HL-60 (cell line): ENCODE data around the gene MYO1E.

Experiments used
- DNase-seq, 2 experiments: peaks; one replicate each; pipeline ENCODE4 v3.0.0-alpha.2; 2010 to 2020; ENCODE audit warnings: low read depth in 1 of 2, low spot score in 1 of 2
- H3K27ac ChIP-seq: fragments of 250-450 bp; sonication (Bioruptor Pico); replicated peaks from 2 replicates; pipeline ENCODE4 v1.5.1; 2020; ENCODE audit warnings: mild to moderate bottlenecking, moderate library complexity
- H3K27me3 ChIP-seq: fragments of 250-450 bp; sonication (Bioruptor Pico); 2 replicates; pipeline ENCODE4 v1.5.1; 2021; ENCODE audit warnings: mild to moderate bottlenecking, moderate library complexity; ENCODE audit not compliant: insufficient read depth, poor library complexity, severe bottlenecking
- H3K4me3 ChIP-seq: replicated peaks from 2 replicates; pipeline ENCODE4 v1.5.1; 2011; ENCODE audit warnings: mild to moderate bottlenecking, control low read depth, low read length; ENCODE audit not compliant: insufficient read depth
- GABPA ChIP-seq: IDR thresholded peaks from 2 replicates; pipeline ENCODE4 v1.6.1; 2012; ENCODE audit warnings: low read depth
- POLR2AphosphoS5 ChIP-seq: IDR thresholded peaks from 2 replicates; pipeline ENCODE4 v1.6.1; 2012; ENCODE audit warnings: low read depth
- SPI1 ChIP-seq: IDR thresholded peaks from 2 replicates; pipeline ENCODE4 v1.6.1; 2012; ENCODE audit warnings: low read depth, mild to moderate bottlenecking, borderline replicate concordance
- TF ChIP-seq, protein P1 (sequence below): IDR thresholded peaks from 2 replicates; pipeline ENCODE4 v1.6.1; 2012; ENCODE audit warnings: low read depth; ENCODE audit not compliant: insufficient replicate concordance
- TF ChIP-seq, protein P2 (sequence below): IDR thresholded peaks from one replicate; pipeline ENCODE4 v1.5.1; 2011; ENCODE audit warnings: low read length, control low read depth, inconsistent platforms; ENCODE audit not compliant: insufficient read depth

Gene MYO1E

DNA sequence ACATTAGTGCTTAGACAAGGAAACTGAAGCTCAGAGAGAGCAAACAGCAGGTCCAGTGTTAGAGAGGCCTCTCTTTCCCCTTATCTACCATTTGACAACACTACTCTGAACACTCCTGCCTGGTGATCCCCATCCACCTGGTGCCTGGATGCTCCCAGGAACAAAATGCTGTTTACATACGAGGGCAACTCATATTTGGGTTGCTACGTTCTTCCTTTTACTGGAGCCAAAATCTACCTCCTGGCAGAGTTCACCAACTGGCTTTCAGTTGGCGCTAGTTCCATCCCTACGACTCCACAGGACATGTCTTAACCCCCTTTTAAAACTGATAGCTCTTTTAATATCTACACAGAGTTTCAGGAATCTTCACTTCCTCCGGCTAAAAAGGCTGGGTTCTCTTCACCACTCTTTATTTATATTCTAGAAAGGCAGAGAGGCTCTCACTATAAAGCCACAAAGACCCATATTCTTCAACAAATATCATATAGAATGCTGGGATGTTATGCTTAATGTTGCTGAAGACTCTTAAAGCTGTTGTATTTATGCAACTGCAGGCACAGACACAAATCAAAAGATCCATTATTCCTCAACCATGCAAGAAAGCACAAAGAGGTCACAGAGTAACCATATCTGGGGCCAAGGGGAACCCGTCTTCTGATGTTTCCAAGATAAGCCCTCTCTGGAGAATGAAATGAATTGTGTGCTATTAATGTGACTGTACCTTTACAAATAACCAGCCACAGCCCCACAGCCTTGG is 219.8 kb downstream of the MYO1E start:
- TF ChIP-seq, protein P1, sequence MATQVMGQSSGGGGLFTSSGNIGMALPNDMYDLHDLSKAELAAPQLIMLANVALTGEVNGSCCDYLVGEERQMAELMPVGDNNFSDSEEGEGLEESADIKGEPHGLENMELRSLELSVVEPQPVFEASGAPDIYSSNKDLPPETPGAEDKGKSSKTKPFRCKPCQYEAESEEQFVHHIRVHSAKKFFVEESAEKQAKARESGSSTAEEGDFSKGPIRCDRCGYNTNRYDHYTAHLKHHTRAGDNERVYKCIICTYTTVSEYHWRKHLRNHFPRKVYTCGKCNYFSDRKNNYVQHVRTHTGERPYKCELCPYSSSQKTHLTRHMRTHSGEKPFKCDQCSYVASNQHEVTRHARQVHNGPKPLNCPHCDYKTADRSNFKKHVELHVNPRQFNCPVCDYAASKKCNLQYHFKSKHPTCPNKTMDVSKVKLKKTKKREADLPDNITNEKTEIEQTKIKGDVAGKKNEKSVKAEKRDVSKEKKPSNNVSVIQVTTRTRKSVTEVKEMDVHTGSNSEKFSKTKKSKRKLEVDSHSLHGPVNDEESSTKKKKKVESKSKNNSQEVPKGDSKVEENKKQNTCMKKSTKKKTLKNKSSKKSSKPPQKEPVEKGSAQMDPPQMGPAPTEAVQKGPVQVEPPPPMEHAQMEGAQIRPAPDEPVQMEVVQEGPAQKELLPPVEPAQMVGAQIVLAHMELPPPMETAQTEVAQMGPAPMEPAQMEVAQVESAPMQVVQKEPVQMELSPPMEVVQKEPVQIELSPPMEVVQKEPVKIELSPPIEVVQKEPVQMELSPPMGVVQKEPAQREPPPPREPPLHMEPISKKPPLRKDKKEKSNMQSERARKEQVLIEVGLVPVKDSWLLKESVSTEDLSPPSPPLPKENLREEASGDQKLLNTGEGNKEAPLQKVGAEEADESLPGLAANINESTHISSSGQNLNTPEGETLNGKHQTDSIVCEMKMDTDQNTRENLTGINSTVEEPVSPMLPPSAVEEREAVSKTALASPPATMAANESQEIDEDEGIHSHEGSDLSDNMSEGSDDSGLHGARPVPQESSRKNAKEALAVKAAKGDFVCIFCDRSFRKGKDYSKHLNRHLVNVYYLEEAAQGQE = no peak
- TF ChIP-seq SPI1 = no peak
- TF ChIP-seq POLR2AphosphoS5 = no peak
- TF ChIP-seq GABPA = no peak
- TF ChIP-seq, protein P2, sequence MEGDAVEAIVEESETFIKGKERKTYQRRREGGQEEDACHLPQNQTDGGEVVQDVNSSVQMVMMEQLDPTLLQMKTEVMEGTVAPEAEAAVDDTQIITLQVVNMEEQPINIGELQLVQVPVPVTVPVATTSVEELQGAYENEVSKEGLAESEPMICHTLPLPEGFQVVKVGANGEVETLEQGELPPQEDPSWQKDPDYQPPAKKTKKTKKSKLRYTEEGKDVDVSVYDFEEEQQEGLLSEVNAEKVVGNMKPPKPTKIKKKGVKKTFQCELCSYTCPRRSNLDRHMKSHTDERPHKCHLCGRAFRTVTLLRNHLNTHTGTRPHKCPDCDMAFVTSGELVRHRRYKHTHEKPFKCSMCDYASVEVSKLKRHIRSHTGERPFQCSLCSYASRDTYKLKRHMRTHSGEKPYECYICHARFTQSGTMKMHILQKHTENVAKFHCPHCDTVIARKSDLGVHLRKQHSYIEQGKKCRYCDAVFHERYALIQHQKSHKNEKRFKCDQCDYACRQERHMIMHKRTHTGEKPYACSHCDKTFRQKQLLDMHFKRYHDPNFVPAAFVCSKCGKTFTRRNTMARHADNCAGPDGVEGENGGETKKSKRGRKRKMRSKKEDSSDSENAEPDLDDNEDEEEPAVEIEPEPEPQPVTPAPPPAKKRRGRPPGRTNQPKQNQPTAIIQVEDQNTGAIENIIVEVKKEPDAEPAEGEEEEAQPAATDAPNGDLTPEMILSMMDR = no peak
- Histone ChIP-seq H3K27ac (no peak overlapping the region), H3K27me3 (no peaks in the 10 kb centered on the region), H3K4me3 (no peak overlapping the region)
- no peak for DNase-seq

DNA sequence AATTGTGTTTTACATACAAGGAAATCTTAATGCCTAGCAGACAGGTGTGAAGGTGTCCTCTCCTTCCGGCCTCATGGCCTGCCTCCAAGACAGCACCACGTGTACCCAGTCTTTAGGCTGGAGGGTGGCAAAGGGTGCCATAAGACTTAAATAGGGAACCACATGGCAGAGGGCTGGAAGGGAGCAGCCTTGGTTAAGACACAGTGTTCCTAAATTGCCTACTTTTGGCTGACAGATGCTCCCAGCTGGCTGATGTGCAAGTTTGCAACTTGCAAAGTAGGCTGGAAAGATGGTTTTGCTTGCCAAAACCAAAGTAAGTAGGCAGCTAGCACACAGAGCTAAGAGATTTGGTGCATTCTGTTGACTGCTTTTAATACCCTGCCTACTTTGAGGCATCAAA is 222.5 kb downstream of the MYO1E start:
- Histone ChIP-seq H3K27me3 (no peaks in the 10 kb centered on the region), H3K27ac (no peak overlapping the region), H3K4me3 (no peak overlapping the region)
- DNase-seq = no peak
- TF ChIP-seq SPI1 (no peak), POLR2AphosphoS5 (no peak), GABPA (no peak)
- TF ChIP-seq, protein P1 = no peak
- TF ChIP-seq, protein P2 = no peak

DNA sequence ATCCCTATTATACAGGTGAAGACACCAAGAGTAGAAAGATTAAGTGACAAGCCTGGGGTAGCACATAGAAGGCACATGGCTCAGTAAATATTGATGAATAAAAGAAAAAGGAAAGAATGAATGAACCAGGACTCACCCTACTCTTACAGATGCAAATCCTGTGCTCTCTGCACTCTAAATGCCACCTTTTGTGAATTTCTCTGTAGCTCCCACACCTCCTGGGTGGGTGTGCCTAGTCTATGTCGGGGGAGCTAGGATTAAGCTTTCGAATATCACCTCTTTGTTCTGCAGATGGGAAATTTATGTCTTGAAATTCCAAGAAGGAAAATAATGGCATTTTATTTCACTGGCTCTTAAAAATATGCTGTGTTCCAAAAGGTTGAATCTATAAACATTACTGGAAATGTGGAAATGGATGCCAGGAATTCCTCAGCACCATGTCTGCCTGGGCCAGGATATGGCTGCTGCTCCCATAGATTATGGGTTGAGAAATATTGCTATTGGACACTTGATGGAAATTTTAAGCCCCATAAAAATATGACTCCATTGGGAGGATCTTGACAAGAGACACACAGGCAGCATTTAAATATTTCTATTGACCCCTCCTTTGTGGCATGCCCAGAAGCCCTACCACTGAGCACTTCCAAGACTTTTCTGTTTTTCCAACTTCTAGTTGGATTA is 224.4 kb downstream of the MYO1E start:
- TF ChIP-seq SPI1 (no peak), GABPA (no peak), POLR2AphosphoS5 (no peak)
- TF ChIP-seq, protein P1 = no peak
- TF ChIP-seq, protein P2 = no peak
- Histone ChIP-seq H3K4me3 (no peak overlapping the region), H3K27me3 (no peaks in the 10 kb centered on the region), H3K27ac (no peak overlapping the region)
- no peak for DNase-seq
